Stimulated activated naive CD8-positive, alpha-beta T cell treated with anti-CD3 and anti-CD28 coated beads, Interleukin-15, Interleukin-2, amounts not matched to agents 100 U/mL and 50 U/mL, for 24 hours (primary cell): ENCODE measurements around the gene KIF4B.

Source experiments
- ATAC-seq: fragments of 150-1000 bp; cut with Tn5 transposase; one replicate; pipeline ENCODE4 v1.10.0; 2021
- DNase-seq: peaks from one replicate; pipeline ENCODE4 v3.0.0; 2021

The KIF4B gene

DNA sequence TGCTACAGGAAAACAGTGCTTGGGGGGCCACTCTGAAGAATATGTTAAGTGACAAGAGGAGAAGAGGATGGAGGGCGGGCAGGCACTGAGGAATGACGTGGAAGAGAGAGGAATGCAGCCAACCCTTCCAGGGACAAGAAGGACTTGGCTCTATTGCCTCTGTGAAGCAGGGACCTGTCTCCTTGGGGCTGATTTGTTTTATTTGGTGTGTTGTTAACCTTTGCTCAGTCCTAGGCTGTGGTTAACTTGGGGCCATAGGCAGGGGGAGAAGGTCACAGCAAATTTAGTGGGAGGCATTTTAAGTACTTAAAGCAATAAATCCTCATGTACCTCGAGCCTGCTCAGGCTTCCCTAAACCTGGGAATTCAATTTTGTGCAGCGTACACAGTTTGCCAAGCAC lies 39.9 kb downstream of the KIF4B start:
- ATAC-seq (no peak), DNase-seq (no peak)

DNA sequence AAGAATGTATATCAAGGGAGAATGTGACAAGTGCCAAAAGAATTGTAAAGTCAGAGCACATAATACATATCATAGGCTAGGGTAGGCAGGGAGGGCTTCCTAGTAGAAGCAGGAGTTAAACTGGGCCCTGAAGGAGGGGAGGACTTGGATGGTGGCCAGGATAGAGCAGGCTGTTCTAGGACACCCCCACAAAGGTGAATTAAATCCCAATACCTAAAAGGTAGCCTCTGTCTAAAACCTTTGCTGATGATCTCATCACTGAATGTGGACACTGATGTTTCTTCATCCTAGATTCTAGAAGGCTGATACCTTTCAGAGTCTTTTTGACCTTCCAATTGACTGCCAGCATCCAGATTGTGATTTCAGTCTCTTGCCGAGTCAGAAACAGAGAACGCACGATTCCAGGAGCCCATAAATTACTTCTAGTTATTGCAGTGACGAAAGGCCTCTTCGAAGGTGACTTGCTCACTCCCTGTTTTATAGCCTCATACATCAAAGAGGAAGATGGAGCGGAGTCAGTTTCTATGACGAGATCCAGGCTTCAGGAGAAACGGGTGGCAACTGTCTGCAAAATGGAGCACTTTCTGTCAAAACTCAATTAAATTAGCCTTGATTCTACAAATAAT lies 43.2 kb downstream of the KIF4B start:
- ATAC-seq (no peak), DNase-seq (no peak)

DNA sequence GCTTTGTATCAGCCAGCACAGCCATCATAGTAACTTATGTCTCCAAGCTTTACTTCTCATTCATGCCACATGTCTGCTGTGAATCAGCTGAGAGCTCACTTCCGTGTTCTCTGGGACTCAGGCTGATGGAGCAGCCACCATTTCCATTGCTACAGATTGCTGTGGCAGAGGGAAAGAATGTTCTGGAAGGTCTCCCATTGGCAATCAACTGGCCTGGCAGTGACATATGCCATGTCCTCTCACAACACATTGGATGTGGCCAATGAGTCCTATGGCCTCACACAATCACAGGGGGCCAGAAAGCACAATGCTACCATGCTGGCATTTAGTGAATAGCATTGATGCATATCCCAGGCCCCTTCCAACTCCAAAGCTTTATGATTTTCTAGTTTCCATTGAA lies 44.1 kb downstream of the KIF4B start:
- no peak for ATAC-seq
- DNase-seq = no peak

DNA sequence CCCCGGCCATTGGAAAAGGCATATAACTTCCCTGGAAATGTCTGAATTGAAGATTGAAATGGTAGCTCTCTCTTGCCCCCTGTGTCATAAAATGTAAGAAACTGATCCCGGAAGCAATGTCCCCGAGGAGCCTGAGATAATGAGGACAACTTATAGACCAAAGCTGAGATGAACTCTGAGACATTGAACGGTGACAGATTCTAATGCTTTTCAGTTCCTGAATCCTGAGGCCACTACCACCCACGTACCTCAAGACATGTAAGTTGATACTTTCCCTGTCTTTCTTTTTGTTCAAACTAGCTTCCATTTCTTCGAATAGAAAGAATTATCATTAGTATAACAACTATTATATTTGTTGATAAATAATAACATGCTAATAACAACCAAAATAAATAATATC lies 51.0 kb downstream of the KIF4B start:
- DNase-seq = no peak
- ATAC-seq = no peak

DNA sequence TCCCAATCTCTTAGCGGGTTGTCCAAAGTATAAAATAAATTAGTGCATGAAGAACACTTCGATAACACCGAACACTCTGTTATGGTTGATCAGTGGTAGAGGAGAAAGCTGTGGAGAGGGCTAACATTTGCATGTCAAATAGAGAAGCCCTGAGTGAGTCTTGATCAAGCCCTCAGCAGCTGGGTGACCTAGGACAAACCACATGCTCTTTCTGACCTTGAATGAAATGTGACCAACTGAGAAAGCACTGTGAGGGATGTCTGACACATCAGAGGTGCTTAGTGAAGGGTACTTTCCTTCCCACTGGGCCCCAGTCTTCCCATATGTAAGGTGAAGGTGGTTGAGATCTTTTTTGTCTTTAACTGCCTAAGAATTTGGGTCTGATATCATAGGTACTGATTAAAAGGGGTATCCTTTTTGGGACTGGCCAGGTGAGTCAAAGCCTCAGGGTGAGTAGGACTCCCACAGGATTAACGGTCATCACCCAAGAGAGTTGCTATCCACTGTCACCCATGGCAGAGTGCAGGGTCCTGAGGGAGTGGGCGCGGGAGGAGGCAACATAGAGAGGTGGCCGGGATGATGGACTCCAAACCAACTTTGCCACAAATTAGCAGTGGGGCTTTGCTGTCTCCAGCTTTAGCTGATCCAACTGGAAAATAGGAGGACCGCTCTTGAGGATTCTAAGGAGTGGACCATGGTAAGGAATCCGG lies 53.5 kb downstream of the KIF4B start:
- DNase-seq (no peak), ATAC-seq (peak; percentile 19)
